HG02938 (cell line): ENCODE results near the gene ELAPOR1.

Source experiments
- ATAC-seq: cut with Tn5 transposase; IDR thresholded peaks from one replicate; pipeline ENCODE4 v1.9.1; 2021; ENCODE audit warnings: mild to moderate bottlenecking, moderate library complexity; ENCODE audit not compliant: unreplicated experiment

ELAPOR1 gene

DNA sequence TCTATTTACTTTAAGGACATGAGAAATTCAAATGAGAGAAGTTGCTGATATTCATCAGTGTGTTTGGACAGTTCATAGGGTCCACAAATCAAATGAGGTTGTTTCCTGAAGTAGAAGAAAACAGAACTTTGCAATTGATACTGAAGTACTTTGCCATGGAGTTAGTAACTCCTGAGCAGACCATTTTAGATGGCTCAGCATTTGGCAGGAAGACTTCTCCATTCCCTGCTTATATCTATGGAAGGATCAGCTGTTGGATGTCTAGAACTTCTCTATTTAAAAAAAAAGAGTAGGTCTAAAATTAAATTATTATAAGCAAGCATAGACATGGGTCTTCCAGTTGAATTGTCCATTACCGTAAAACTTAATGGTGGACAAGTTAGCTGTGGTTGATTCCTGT, 18.3 kb upstream of the ELAPOR1 start:
- ATAC-seq = no peak

DNA sequence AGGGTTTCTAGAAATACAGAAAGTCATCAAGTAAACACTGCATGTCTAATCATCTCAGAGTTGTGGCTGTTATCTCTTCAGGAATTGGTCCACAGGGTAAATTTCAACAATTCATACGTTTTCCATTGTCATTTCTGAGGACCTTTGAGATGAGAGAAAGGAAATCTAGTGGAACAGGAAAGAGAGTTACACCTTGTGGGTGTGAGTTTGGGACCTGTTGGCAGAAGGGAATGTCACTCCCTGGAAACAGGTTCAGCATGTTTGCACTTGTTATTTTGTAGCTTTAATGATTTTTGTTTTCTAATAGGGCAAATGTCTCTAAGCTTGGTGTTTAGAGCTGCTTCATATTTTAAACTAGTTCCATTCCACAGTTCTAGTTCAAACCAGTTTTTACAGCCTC, 17.8 kb upstream of the ELAPOR1 start:
- ATAC-seq = no peak

- peak; percentile 77 for ATAC-seq
Observed at GRCh38 chr1:109099938-109100773, 13.8 kb upstream of the ELAPOR1 start.

- ATAC-seq = no peak
Observed at GRCh38 chr1:109104364-109105151, 9.4 kb upstream of the ELAPOR1 start.

DNA sequence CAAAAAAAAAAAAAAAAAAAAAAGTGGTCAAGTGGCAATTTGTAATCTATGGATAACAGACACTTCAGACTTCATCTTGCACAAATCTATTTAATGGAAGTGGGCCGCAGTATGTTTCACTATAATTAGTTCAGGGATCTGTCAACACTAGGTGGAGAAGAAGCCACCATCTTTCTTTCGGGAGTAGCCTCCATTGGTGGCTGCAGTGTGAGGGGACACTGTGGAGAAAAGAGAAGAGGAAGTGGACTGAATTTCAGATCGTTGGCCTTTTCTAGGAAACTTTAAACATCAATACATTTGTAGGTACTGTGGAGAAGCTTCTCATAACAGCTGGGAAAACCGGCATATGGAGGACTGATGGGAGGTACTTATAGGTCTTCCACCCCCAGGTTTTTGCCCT, 8.0 kb upstream of the ELAPOR1 start:
- no peak for ATAC-seq

GRCh38 chr1:109107785-109108184, 6.1 kb upstream of the ELAPOR1 start:
- ATAC-seq = no peak

DNA sequence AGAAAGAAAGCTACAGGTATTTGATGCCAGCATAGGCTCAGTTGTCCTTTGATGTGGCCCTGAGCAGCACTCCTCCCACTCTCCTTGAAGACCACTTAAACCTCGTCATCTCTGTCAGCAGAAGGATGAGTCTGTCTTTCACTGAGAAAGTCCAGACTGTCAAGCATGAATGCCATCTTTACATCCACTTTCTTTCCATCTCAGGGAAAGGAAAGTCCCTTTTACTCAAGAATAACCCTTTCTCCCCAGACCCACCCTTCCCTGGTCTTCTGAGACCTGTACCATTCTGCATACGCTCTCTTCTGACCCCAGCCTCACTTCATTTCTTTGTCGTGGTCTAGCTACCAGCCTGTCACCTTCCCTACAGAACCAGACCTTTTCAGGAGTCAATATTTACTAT, 4.0 kb upstream of the ELAPOR1 start:
- no peak for ATAC-seq

DNA sequence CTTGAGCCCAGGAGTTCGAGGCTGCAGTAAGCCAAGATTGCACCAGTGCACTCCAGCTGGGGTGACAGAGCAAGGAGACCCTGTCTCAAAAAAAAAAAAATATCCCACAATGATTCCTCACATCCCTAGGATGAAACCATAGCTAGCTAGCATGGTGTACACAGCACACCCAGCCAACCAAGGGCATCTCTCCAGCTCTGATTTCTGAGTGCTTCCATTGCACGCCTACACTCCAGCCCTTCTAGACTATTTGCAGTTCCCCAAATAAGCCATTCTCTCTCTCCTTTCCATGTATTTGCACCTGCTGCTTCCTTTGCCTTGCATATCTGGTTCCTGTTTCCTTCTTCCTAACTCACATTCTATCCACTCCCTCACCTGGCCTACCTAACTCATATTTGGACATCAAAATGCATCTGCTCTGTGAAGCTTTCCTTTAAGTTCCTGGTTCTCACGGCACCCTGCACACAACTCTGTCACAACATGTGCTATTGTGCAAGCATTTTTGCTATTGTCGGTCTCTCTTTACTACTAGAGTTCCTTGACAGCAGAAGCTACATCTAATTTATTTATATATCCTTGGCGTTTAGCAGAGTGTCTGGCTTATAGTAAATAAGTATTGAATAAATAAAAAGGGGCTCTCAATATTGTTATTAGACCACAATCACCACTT, 2.4 kb upstream of the ELAPOR1 start:
- no peak for ATAC-seq

- ATAC-seq = peak; percentile 43
Observed at GRCh38 chr1:109112056-109112651, 1.8 kb upstream of the ELAPOR1 start.

DNA sequence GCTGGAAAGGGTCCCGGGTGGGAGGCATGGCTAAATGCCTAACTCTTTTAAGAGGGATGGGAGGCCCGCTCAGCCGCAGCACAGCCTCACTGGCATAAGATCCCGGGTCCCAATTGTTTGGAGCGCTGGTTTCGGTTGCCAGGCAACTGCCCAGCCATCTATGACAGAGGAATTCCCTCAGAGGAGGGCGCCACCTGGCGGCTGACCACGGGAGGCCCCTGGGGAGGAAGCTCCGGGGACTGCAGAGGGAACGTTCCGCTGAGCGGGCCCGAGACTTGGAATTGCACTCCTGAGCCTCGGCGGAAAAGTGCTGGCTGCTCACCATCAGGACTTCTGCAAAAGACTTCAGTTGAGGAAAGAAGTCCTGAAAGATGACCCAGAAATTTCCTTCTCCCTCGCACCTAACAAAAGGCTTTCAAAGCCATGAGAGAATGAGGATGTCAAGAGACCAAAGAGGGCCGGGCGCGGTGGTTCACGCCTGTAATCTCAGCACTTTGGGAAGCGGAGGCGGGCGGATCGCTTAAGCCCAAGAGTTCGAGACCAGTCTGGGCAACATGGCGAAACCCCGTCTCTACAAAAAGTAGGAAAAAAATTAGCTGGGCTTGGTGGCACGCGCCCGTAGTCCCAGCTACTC, 1.1 kb upstream of the ELAPOR1 start:
- peak; percentile 45 for ATAC-seq

- ATAC-seq = no peak
Observed at GRCh38 chr1:109114342-109114674, 393 bp downstream of the ELAPOR1 start.

- ATAC-seq = no peak
Observed at GRCh38 chr1:109115685-109116084, 1.8 kb downstream of the ELAPOR1 start.

DNA sequence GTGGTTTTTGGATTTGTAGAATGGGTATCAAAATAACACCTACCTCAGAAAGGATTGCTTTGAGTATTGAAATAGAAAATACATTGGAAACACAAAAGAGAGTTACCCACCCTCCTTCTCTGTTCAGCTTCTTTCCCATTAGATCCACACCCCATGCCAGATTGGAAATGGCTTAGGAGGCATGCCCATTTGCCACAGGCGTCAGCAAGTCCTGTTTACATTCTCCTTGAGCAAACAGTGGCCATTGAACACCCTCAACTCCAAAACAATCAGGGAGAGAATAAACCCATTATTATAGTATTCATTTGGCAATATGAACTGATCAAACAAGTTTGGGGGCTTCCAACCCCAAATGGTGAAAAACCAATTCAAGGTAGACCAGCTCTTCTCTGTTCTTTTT, 2.4 kb downstream of the ELAPOR1 start:
- no peak for ATAC-seq

GRCh38 chr1:109118089-109118488, 4.2 kb downstream of the ELAPOR1 start:
- ATAC-seq = no peak

GRCh38 chr1:109120356-109120755, 6.4 kb downstream of the ELAPOR1 start:
- no peak for ATAC-seq

DNA sequence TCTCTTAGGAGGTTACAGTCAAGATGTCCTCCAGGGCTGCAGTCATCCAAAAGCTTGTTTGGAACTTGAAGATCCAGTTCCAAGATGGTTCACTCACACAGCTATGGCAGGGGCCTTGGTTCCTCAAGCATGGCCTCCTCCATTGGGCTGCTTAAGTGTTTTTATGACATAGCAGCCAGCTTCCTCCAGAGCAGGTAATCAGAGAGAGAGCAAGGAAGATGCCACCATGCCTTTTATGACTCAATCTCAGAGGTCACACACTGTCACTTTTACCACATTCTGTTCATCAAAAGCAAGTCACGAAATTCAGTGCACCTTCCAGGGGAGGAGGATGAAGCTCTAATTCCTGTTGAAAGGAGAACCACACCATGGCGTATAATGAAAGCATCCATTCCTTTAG, 17.1 kb downstream of the ELAPOR1 start:
- ATAC-seq = no peak

- ATAC-seq = no peak
Observed at GRCh38 chr1:109131800-109132199, 17.9 kb downstream of the ELAPOR1 start.

DNA sequence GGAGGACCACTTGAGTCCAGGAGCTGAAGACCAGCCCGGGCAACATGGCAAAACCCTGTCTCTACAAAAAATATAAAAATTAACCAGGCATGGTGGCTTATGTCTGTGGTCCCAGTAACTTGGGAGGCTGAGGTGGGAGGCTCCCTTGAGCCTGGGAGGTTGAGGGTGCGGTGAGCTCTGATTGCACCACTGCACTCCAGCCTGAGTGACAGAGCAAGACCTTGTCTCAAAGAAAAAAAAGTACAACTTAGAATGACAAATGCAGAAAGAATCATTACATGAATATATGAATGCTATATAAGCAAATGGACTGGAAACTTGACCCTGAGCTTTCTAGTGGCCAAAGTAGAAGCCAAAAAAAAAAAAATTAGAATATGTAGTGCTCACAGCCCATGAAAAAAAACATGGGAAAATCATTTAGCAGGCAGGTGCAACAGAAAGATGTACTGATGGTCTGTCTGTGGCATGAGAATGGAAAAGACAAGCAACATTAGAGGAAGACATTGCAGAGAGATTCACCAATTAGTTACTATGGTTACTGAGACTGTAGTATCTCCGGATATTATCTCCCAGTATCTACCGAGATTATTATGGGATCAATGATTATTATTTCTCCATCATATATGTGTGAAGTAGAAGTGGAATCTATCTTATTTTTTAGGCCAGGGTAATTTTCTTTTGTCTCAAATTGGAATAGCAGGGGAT, 19.2 kb downstream of the ELAPOR1 start:
- ATAC-seq = no peak

DNA sequence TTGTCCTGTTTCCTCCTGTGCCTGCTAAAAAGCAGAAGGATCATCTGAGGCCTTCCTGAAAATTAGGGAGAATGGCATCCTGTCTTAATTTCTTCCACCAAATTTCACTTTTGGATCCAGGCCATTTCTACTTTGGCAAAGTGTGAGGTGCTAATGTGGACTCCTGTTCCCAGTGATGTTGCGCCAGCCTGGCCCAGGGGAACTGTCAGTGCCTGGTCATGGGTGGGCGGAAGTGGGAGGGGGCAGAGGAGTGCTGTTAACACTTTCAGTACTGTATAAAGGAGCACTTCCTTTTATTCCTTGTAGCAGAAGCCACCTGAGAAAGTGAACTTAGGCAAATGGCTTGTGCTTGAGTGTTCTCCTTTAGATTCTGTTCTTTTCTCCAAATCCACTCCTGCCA, 19.9 kb downstream of the ELAPOR1 start:
- peak; percentile 54 for ATAC-seq

DNA sequence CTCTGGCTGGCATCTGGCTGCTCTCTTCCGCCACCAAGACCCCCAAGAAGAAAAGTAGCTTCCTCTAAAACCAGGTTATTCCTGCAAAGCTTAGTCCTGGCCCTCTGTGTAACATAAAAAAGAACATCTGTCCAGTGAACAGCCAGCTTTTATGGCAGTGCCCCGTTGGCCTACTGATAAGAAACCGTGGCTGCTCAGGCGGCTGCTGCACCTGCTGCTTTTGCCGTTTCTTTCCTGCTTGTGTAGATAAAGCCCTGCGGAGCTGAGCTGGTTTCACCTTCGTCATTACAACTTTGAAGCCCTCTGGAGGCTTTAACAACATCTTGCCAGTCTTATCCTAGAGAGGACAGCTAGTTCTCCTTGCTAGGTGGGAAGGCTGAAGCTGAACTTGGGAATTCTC, 20.5 kb downstream of the ELAPOR1 start:
- no peak for ATAC-seq
